GM10847 (cell line): Measurements from ENCODE around the gene NAV1.

Experiments used
- POLR2A ChIP-seq: IDR thresholded peaks from 2 replicates; pipeline ENCODE4 v1.6.1; 2011; ENCODE audit not compliant: insufficient read length; ENCODE audit errors: extremely low read depth

The NAV1 gene

GRCh38 chr1:201544710-201545109 lies 5.8 kb downstream of the NAV1 start:
- no peak for TF ChIP-seq POLR2A

- no peak for TF ChIP-seq POLR2A
Measured at GRCh38 chr1:201545851-201546492, 7.0 kb downstream of the NAV1 start.

- no peak for TF ChIP-seq POLR2A
Measured at GRCh38 chr1:201551096-201551495, 12.2 kb downstream of the NAV1 start.

GRCh38 chr1:201551877-201552731 lies 13.2 kb downstream of the NAV1 start:
- no peak for TF ChIP-seq POLR2A

GRCh38 chr1:201552941-201553351 lies 14.0 kb downstream of the NAV1 start:
- TF ChIP-seq POLR2A: no peak

- TF ChIP-seq POLR2A: no peak
Measured at GRCh38 chr1:201553496-201554189, 14.7 kb downstream of the NAV1 start.

- TF ChIP-seq POLR2A: no peak
Measured at GRCh38 chr1:201554190-201554600, 15.3 kb downstream of the NAV1 start.

GRCh38 chr1:201554789-201555592 lies 16.1 kb downstream of the NAV1 start:
- no peak for TF ChIP-seq POLR2A

GRCh38 chr1:201555593-201555945 lies 16.6 kb downstream of the NAV1 start:
- no peak for TF ChIP-seq POLR2A

- TF ChIP-seq POLR2A: no peak
Measured at GRCh38 chr1:201556841-201557571, 18.1 kb downstream of the NAV1 start.

- no peak for TF ChIP-seq POLR2A
Measured at GRCh38 chr1:201557572-201557958, 18.6 kb downstream of the NAV1 start.

GRCh38 chr1:201559679-201560162 lies 20.8 kb downstream of the NAV1 start:
- no peak for TF ChIP-seq POLR2A

GRCh38 chr1:201560328-201561194 lies 21.6 kb downstream of the NAV1 start:
- no peak for TF ChIP-seq POLR2A
